PFSK-1 (cell line): Measurements from ENCODE around the gene SLCO2B1.

Experiments used
- POLR2AphosphoS5 ChIP-seq: IDR thresholded peaks from 2 replicates; pipeline ENCODE4 v1.6.1; 2012; ENCODE audit warnings: low read depth, mild to moderate bottlenecking, control low read depth, low read length, moderate library complexity
- REST ChIP-seq, 2 experiments: IDR thresholded peaks; 2 replicates each; pipeline versions ENCODE4 v1.6.1 to v1.8.0; 2011 to 2012; ENCODE audit warnings: low read depth in 2 of 2, low read length in 2 of 2, control low read depth in 1 of 2, inconsistent platforms in 1 of 2, mild to moderate bottlenecking in 1 of 2, moderate library complexity in 1 of 2; ENCODE audit not compliant: insufficient read depth in 1 of 2
- TAF1 ChIP-seq: IDR thresholded peaks from 2 replicates; pipeline ENCODE4 v1.6.1; 2012; ENCODE audit warnings: low read length, control low read depth, borderline replicate concordance; ENCODE audit not compliant: insufficient read depth

DNA sequence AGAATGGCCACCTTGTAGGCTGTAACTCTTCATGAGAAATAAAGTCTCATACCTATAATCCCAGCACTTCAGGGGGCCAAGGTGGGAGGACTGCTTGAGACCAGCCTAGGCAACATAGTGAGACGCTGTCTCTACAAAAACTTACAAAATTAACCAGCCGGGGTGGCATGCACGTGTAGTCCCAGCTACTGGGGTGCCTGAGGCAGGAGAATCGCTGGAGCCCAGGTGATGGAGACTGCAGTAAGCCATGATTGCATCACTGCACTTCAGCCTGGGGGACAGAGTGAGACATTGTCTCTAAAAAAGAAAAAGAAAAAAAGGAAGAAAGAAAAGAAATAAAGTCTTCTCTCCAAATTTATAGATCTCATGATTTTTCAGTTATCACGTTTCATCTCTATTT lies 4.2 kb upstream of the SLCO2B1 start:
- TF ChIP-seq REST (IDR thresholded peaks at IDR 0.05; ENCODE audit: insufficient read depth in 1 of 2, low read depth in 2 of 2, low read length in 2 of 2), result no peak
- TF ChIP-seq TAF1, result no peak
- no peak for TF ChIP-seq POLR2AphosphoS5
